Mesodermal cell (in vitro differentiated cells): Measurements from ENCODE around the gene NUP58.
A peak's percentile ranks its signal among the peaks of the same experiment; 100 is the strongest.
"Not testable (repeated sequence)": the region's sequence is repeated elsewhere in the genome, so short reads cannot be mapped to it uniquely, and the experiment has no call there.

Experiments used
- H3K27ac ChIP-seq: 2 replicates; pipeline ENCODE4 v1.7.0; 2013; ENCODE audit warnings: mild to moderate bottlenecking, low read depth, low read length, moderate library complexity; ENCODE audit not compliant: severe bottlenecking
- H3K36me3 ChIP-seq: 2 replicates; pipeline ENCODE4 v1.7.1; 2013; ENCODE audit warnings: mild to moderate bottlenecking, low read length, moderate library complexity; ENCODE audit not compliant: control insufficient read depth, insufficient read depth
- H3K4me1 ChIP-seq: one replicate; pipeline ENCODE4 v1.7.1; 2013; ENCODE audit warnings: mild to moderate bottlenecking, low read length; ENCODE audit not compliant: insufficient read depth, control insufficient read depth, poor library complexity, severe bottlenecking
- H3K4me3 ChIP-seq: 2 replicates; pipeline ENCODE4 v1.7.0; 2013; ENCODE audit warnings: low read length, control low read depth, mild to moderate bottlenecking; ENCODE audit not compliant: insufficient read depth, poor library complexity, severe bottlenecking; ENCODE audit errors: extremely low read depth
- H3K9me3 ChIP-seq: 2 replicates; pipeline ENCODE4 v1.7.1; 2013; ENCODE audit warnings: mild to moderate bottlenecking, low read length, moderate library complexity; ENCODE audit not compliant: control insufficient read depth
- WGBS, 2 experiments: methylation state at CpG; one replicate each; pipeline ENCODE4 v1.1.5; 2013; ENCODE audit warnings: missing lambda C conversion rate in 2 of 2; ENCODE audit not compliant: insufficient coverage in 2 of 2; 5-methylcytosine and 5-hydroxymethylcytosine counted together

Gene NUP58

DNA sequence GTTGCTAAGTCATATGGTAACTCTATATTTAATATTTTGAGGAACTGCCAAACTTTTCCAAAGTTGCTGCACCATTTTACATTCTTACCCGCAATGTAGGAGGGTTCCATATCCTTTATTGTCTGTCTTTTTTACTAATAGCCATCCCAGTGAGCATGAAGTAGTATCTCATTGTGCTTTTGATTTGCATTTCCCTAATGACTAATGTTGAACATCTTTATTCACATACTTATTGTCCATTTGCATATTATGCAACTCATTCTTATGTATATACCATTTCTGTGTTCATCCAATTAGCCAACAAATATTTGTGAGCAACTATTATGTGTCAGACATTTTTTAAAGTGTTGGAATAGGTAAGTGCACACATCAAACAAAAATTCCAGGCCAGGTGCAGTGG is 50.0 kb downstream of the NUP58 start:
- Histone ChIP-seq H3K4me1 (no peaks in the 10 kb centered on the region), H3K36me3 (no peaks in the 10 kb centered on the region), H3K9me3 (no peaks in the 10 kb centered on the region), H3K27ac (no peak overlapping the region), H3K4me3 (no peak overlapping the region)
- no CpG with 5 or more reads among the region's 1 CpG for WGBS, 2 experiments

DNA sequence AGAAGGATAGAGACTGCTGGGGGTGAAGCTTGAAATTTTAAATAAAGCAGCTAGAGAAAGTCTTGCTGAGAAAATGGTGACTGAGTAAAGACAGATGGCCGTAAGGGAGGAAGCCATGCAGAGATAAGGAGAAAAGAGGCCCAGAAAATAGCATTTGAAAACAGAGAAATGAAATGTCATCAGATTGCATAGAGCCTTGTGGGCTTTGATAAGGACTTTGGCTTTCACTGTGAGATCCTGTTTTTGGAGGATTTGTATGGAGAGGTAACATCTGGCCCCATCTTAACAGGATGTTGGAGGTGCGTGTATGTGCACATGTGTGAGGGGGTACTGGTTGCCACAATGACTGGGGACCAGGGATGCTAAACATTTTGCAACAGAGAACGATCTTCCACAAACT is 50.8 kb downstream of the NUP58 start:
- no peak overlapping the region for H3K27ac ChIP-seq
- WGBS, 2 experiments: 86 to 94% methylated on average over 3 of the region's 3 CpGs

GRCh38 chr13:25352806-25353205 is 51.4 kb downstream of the NUP58 start:
- H3K27ac ChIP-seq: no peak overlapping the region
- H3K4me1 ChIP-seq: no peaks in the 10 kb centered on the region
- H3K36me3 ChIP-seq: no peaks in the 10 kb centered on the region
- H3K4me3 ChIP-seq: no peak overlapping the region
- no peaks in the 10 kb centered on the region for H3K9me3 ChIP-seq
- 75 to 100% methylated on average over 1 to 3 of the region's 4 CpGs for WGBS, 2 experiments

More for the DNA sequence above, 50.8 kb downstream of the NUP58 start:
- Histone ChIP-seq H3K4me3 (no peak overlapping the region), H3K4me1 (no peaks in the 10 kb centered on the region), H3K36me3 (no peaks in the 10 kb centered on the region), H3K9me3 (no peaks in the 10 kb centered on the region)

DNA sequence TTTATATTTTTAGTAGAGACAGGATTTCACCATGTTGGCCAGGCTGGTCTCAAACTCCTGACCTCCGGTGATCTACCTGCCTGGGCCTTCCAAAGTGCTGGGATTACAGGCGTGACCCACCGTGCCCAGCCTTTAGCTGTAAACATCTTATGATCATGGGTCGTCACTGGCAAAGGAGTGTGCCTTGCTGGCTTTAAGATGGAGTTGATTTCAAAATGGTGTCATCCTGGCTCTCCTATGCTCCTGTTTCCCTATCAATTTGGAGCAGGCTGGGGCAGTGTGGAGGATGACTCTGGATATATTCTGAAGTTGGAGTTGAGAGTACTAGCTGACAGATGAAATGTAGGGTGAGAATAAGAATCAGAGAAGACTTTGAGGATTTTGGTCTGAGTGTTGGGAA is 51.9 kb downstream of the NUP58 start:
- H3K9me3 ChIP-seq: no peaks in the 10 kb centered on the region
- no peaks in the 10 kb centered on the region for H3K4me1 ChIP-seq
- 88 to 91% methylated on average over 3 to 4 of the region's 4 CpGs for WGBS, 2 experiments
- H3K27ac ChIP-seq: no peak overlapping the region
- no peak overlapping the region for H3K4me3 ChIP-seq
- H3K36me3 ChIP-seq: no peaks in the 10 kb centered on the region

DNA sequence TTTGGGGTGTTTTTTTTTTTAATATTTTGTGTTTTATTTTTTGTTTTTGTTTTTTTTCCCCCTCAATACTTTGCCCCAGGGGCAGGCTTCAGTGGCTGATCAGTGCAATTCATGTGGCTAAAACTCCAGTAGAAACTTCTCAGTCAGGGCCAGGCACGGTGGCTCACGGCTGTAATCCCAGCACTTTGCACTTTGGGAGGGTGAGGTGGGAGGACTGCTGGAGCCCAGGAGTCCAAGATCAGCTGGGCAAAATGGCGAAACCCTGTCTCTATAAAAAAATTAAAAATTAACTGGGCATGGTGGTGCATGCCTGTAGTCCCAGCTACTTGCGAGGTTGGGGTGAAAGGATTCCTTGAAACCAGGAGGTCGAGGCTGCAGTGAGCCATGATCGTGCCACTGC is 53.0 kb downstream of the NUP58 start:
- H3K9me3 ChIP-seq: no peaks in the 10 kb centered on the region
- no peaks in the 10 kb centered on the region for H3K36me3 ChIP-seq
- H3K4me3 ChIP-seq: no peak overlapping the region
- 87 to 94% methylated on average over 4 of the region's 6 CpGs for WGBS, 2 experiments
- no peak overlapping the region for H3K27ac ChIP-seq
- no peaks in the 10 kb centered on the region for H3K4me1 ChIP-seq

- WGBS, 2 experiments: 92 to 97% methylated on average over 4 to 5 of the region's 6 CpGs
- not testable (repeated sequence) for H3K27ac ChIP-seq, H3K9me3 ChIP-seq, H3K4me3 ChIP-seq, H3K4me1 ChIP-seq, H3K36me3 ChIP-seq
Observed at GRCh38 chr13:25360443-25360842, 59.0 kb downstream of the NUP58 start.

DNA sequence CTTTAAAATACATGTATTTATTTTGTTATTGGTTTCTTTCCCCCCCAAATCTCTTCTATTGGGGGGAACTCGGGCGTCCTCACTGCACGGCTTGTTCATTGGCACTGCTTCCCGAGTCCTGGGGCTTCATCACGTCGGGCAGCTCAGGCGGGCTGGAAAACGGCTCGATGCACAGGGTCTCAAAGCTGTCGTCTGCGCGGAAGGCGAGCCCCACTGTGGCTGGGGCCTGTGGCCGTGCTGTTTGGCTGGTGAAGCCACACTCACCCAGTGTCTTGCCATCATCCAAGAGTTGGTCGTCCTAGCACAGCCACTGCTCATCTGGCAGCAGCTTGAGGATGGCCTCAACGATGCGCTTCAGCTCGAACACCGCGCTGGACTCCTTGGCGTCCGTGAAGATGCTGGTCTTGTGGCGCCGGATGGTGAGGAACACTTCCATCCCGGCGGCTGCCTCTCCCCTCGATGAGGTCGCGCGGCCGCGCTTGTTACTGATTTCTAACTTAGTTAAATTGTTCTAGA is 64.4 kb downstream of the NUP58 start:
- Histone ChIP-seq H3K36me3 (no peaks in the 10 kb centered on the region), H3K4me1 (no peaks in the 10 kb centered on the region), H3K27ac (no peak overlapping the region), H3K9me3 (no peaks in the 10 kb centered on the region), H3K4me3 (no peak overlapping the region)
- 94% methylated on average over 18 to 25 of the region's 32 CpGs for WGBS, 2 experiments

DNA sequence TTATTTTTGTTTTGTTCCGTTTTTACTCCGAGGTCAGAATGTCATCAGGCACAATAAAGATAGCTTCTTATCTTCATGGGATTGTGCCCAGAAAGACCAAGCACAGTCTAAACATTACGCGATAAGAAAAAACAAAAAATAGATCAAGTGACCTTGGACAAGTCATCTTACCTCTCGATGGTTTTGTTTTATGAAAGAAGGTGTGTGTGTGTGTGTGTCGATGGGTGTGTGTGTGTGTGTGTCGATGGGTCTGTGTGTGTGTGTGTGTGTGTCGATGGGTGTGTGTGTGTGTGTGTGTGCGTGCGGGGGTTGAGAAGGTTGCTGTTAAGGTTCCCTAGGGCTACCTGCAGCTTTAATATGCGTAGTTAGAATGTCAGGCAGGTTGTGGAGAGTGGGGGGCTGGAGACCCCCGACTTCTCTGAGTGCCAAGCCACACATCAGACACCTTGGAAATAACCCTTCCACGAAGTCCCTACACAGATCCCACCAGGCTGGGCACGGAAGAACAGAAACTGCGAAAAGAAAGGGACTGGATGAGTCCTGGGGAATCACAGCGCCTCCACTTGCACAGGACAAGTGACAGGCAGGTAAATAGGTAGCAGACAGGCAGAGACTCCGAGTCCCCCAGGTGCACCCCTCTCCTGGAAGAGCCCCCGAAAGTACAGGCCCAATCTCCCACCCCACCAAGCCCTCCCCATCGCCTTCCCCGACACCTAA is 69.9 kb downstream of the NUP58 start:
- H3K4me3 ChIP-seq: peak overlapping the region; percentile 44

DNA sequence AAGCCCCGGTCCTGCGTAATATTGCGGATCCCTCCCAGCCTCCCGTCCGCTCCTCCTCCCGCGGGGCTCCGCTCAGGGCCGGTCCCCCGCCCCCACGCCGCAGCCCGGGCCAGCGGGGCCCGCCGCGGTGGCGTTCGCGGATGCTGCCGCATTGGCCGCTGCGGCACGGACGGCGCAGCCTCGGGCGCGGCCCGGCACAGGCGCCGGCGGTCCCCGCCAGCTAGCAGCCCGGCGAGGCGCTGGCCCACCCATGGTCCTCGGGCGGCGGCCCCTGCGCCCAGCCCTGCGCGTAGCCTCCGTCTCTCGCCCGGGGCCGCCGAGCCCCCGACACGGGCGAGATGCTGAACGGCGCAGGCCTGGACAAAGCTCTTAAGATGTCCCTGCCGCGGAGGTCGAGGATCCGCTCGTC is 70.5 kb downstream of the NUP58 start, which contains the start of gene ATP8A2:
Gene ATP8A2 (plus strand): TSS at position 100 of the 409 bp plus-strand sequence. CDS start 239 bp downstream, at position 339.
- H3K9me3 ChIP-seq: no peaks in the 10 kb centered on the region
- H3K27ac ChIP-seq: no peak within 1 kb of the TSS
- peak within 1 kb of the TSS; percentile 44 for H3K4me3 ChIP-seq
- H3K36me3 ChIP-seq: no peaks in the 10 kb centered on the region
- H3K4me1 ChIP-seq: no peaks in the 10 kb centered on the region
- 0% methylated on average over 40 to 52 of the region's 58 CpGs for WGBS, 2 experiments

More for the DNA sequence above, 69.9 kb downstream of the NUP58 start:
- Histone ChIP-seq H3K9me3 (no peaks in the 10 kb centered on the region), H3K4me1 (no peaks in the 10 kb centered on the region), H3K36me3 (no peaks in the 10 kb centered on the region), H3K27ac (no peak overlapping the region)
- 78 to 94% methylated on average over 3 to 5 of the region's 20 CpGs for WGBS, 2 experiments

GRCh38 chr13:25372284-25373081 is 71.1 kb downstream of the NUP58 start:
- Histone ChIP-seq H3K4me3 (peak overlapping the region; percentile 44), H3K27ac (no peak overlapping the region), H3K36me3 (no peaks in the 10 kb centered on the region), H3K4me1 (no peaks in the 10 kb centered on the region), H3K9me3 (no peaks in the 10 kb centered on the region)
- WGBS, 2 experiments: 23 to 24% methylated on average over 50 to 80 of the region's 82 CpGs
